HG03460 (cell line): Measurements from ENCODE around the gene RAB33B.
A peak's percentile ranks its signal among the peaks of the same experiment; 100 is the strongest.

Experiments
- ATAC-seq: cut with Tn5 transposase; IDR thresholded peaks from one replicate; pipeline ENCODE4 v1.9.1; 2021; ENCODE audit not compliant: unreplicated experiment

RAB33B gene

DNA sequence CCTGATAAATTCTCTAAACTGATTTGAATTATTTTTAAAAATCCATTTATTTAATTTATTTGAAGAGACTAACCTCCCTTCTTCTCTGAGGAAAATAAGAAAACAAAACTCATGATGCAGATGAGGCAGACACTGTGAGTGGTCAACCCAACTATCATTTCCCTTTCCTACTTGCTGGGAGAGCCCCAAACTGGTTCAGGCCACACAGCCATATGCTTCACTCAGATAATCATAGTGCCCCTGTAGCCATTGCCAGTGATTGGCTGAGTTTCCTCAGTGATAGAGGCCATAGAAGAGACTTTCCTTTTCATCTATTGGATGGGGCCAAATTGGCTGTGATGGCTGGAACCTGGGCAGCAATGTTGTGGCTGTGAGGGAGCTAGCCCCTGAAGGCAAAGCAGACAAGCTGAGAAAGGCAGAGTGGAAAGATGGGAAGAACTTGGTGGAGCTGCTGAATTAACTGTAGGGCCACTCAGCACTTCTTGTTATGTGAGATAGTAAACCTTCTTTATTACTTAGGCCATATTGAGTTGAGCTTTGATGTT, 49.8 kb downstream of the RAB33B start:
- ATAC-seq: no peak

DNA sequence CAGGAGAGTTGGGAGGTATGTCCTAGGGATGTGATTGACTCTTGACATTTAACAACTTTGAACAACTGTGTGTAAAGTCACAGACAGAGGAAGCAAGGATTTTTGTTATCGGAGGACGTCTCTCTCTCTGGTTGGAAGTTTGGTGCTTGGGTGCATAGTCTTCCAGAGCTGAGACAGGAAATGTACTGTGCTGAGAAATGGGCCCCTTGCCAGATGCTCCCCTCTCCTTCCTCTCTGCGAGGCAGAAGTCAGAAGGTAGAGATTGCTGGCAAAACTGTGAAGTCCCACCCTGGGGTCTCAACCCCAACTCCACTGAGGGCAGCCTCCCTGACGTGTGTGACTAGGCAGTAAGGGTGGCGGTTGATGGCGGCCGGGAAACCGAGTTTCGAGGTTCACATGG, 52.9 kb downstream of the RAB33B start:
- ATAC-seq: no peak

DNA sequence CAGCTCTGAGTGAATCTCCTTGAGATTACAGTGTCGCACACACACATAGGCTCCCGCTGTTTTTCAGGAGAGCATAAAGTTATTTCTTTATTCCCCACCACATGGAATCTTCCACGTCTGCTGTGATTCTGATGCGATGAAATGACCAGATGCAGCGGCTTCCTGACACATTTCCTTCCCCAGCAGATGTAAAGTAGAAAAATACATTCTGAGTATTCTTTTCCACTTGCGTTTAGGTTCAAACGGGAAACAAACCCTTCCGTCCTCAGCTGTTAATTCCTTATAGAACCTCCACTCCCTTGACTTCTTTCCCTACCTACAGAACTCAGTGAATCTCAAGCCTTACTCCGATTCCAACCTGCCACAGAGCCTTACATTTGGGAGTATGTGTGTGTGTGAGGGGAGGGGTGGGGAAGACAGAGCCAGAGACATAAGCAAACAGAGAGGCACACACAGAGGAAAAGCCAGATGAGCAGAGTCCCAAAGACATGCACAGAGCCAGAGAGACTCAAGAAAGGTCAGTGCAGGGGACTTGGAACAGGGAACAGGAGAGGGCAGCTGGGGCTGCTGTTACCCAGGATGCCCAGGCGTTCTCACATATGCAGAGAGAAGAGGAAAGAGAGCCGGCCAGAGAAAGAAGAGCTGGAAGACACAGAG, 54.8 kb downstream of the RAB33B start:
- ATAC-seq: no peak

DNA sequence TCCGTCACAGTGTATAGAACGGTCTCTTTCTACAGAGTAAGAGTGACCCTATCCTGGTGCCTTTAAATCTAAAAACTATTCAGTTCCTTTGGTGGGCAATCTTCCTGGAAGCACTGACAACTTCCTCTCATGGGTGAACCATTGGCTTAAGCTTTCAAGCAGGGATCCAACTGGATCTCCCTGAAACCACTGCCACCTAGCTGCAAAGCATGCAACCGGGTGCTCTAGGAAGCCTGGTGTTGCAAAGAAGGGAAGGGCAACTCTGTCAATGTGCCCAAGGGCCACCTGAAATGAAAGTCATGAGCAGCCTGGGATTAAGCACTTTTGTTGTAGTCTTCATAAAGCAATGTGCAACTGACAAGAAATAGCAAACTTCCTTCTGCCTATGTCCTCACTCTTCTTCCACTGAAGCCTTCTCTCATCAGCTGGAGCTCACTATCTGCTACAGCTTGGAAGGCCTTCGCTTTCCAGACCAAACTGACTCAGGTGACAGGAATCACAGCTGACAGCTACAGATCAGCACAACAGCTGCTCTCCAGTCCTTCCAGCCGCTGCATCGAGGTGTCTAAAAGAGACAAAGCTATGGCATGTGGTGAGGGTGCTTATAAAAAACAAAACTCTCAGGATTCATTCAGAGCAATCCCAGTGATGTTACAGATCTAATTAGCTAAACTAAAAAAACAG, 55.9 kb downstream of the RAB33B start:
- no peak for ATAC-seq

DNA sequence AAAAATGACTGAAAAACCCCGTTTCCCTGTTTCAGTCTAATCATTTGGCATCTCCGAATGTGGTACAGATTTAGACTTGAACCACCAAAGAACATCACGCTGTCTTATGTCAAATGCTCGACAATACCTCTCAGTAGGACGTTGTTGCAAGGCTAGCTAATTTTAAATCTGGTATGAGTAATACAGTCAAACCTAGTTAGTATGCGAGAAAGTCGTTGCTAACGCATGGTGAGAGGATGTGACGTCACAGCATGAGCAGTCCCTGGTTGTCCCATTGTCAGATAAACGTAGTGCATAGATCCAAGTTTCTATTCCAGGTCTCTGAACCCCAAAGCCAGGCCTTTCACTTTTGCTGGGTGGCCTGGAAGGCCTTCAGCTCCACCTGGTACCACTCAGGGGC, 57.4 kb downstream of the RAB33B start:
- ATAC-seq: no peak

DNA sequence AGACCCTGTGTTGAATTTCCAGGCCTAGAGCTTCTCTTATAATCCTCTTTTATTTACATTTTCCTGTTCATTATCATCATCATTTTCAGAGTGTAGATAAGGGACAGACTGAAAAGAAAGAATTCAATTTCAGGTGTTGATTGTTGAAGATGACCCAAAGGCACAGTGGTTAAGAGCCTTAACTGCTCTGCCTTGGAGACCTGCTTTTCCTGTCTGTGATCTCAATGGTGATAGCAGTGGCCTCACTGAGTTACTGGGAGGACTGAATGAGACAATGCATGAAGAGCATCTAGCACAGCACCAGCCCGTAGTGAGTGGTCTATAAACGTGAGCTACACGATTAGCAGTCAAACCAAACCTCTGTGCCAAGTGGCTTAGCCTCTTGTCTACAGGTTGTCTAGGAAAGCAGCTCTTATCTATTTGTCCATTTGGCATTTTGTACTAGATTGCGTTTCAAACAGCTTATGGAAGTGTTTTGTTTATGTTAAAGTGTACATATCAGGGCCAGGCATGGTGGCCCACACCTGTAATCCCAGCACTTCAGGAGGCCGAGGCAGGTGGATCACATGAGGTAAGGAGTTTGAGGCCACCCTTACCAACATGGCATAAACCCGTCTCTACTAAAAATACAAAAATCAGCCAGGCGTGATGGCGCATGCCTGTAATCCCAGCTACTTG, 60.6 kb downstream of the RAB33B start:
- ATAC-seq: no peak

DNA sequence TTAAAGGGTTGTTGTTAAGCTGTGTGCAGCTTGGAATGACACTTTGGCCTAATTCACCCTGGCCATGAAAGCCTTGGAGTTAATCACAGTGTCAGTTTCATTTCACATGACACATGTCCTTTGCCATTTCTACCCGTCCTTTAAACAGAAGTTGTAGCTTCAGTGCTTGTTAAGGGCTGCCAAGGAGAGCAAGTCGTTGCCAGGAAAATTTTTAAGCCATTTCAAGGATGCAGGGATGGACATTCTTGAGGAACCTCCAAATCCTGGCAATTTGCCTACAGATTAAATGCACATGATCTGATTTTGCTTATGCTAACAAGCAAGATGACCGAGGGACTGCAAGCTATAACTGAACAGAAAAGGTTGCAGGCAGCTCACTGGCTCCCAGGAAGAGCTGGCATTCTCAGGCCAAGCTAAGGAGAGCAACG, 61.6 kb downstream of the RAB33B start:
- ATAC-seq: no peak

DNA sequence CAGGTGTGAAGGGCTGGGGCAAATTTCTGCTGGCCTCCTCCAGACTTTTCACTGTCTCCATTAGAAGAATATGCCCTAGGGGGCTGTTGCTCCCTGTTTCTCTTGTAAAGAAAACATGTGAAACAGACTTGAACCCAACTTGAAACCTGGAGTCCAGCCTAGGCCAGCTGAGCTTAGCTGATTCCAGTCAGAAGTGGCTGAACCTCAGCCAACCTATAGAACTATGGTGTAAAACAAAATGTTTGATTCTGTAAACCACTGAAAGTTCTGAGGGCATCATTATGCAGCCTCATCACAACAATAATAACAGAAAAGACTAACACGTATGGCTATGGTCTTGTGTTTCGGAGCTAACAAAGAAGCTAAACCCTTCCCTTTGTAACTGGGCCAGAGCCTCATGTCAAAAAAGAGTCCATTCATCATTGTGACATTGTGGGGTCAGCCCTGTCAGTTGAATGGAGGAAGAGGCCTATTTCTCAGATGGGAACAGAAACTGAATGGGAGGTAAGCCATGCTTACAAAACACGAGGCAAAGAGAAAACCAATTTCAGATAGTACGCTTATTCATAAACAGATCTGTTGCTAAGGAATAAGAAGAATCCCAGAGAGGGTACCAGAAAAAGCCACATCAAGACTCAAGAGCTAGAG, 68.0 kb downstream of the RAB33B start:
- peak; percentile 43 for ATAC-seq

DNA sequence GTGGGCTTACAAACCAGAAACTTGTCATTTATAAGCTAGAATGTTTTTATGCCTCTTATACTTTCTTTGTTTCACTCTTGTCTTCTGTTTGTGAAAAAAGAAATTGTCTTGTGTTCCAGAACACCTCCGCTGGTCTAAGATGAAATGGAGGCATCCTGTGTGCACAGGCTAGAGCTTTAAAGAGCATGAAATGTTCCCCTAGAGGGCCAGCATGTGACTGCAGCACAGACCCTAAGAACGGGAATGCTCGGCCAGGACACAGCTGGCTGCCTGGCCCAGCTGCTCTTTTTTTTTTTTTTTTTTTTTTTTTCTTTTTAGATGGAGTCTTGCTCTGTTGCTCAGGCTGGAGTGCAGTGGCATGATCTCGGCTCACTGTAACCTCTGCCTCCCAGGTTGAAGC, 68.5 kb downstream of the RAB33B start:
- ATAC-seq: peak; percentile 33

DNA sequence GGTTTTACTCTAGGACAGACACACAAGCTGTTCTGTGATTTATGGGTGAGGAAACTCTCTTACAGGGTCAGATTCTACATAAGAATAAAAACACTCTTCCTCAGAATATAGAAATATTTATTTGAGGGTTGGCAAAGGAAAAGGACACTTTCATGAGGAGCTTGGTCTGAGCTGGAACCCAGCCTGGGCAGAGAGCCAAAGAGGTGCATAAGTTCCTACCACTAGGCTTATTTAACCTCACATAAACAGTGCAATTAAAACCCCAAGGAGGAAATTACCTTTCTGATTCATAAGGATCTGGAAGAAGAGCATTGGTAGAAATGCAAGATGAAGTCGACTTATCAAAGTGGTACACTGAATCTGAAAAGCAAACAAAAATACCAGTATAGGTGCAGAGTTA, 69.2 kb downstream of the RAB33B start:
- no peak for ATAC-seq

DNA sequence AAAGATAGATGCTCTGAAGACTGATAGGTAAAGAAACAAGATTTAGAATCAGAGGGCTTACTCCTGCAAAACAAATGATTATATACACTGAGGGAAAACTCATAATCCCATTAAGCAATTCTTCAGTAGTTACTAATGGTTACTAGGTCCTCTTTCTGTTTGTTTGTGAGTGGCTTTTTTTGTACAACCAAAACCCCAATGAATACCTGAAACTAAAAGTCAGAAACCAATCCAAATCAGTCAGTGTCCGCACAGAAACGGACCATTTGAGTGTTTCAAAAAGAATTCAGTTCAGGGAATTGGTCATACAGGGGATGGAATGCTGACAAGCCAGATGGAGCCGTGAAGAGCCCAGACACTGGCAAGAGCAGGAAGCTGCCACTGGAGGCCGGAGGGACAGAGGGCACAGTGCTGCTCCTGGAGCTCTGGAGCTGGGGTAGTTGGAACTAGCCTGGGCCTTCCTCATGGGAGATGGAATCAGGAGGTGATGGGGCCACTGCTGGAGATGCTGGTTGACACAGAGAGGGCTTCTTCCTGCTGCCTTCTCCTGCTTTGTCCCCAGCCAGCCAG, 70.2 kb downstream of the RAB33B start:
- ATAC-seq: no peak

DNA sequence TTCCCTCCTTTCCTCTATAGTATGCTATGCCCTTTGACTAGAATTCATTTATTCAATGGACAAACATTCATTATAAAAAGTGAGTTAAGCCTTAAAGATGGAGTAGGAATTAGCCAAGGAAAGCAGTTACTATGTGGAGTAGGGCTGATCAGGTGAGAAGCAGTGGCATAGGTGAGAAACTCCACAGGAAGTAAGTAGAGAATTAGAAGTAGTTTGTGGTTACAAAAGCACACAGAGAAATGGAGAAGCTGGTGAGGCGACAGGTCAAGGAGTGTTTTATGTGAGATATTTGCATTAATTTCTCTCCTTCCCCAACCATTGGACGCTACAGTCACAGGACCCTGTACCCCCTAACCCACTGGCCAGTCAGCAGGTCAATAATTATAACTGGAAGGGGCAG, 71.5 kb downstream of the RAB33B start:
- no peak for ATAC-seq
